OCI-LY1 (cell line): ENCODE measurements around the gene CLCNKB.

Source experiments
- EZH2 ChIP-seq: fragments of 200-600 bp; sonication (generic), shearing (Covaris generic); IDR thresholded peaks from 2 replicates; pipeline ENCODE4 v1.8.0; 2017; ENCODE audit warnings: borderline replicate concordance, mixed run types, mild to moderate bottlenecking, antibody characterized with exemption, low read length, moderate library complexity, mixed read lengths
- TF ChIP-seq, protein P1 (sequence below): fragments of 200-600 bp; sonication (generic), shearing (Covaris generic); IDR thresholded peaks from 2 replicates; pipeline ENCODE4 v1.5.1; 2017; ENCODE audit warnings: mild to moderate bottlenecking, antibody characterized with exemption, low read length, moderate library complexity, mixed read lengths

DNA sequence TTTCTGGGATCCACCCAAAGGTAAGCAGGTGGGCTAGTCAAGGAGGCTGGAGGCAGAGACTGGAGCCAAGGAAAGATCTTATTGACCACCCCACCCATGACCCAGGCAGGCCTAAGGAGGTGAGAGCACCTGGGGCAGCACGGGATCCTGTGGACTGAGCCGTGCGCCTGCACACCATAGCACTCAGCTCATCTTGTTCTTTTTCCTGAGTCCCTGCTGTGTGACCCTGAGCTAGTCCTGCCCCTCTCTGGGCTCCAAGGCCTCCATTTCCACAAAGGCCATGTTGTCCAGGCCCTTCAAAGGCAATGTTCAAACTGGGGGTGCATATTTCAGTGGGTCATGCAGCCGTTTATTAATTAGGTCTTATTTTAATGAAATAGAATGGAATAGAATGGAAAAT, 22.7 kb downstream of the CLCNKB start:
- no peak for TF ChIP-seq EZH2
- TF ChIP-seq, protein P1, sequence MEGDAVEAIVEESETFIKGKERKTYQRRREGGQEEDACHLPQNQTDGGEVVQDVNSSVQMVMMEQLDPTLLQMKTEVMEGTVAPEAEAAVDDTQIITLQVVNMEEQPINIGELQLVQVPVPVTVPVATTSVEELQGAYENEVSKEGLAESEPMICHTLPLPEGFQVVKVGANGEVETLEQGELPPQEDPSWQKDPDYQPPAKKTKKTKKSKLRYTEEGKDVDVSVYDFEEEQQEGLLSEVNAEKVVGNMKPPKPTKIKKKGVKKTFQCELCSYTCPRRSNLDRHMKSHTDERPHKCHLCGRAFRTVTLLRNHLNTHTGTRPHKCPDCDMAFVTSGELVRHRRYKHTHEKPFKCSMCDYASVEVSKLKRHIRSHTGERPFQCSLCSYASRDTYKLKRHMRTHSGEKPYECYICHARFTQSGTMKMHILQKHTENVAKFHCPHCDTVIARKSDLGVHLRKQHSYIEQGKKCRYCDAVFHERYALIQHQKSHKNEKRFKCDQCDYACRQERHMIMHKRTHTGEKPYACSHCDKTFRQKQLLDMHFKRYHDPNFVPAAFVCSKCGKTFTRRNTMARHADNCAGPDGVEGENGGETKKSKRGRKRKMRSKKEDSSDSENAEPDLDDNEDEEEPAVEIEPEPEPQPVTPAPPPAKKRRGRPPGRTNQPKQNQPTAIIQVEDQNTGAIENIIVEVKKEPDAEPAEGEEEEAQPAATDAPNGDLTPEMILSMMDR = no peak
